ENCODE data around the gene TM7SF2.

The TM7SF2 gene

GRCh38 chr11:65078786-65079342, 32.8 kb upstream of the TM7SF2 start:
- H3K27me3 Mint-ChIP-seq = no peaks in the 10 kb centered on the region
- H3K4me3 Mint-ChIP-seq = no peak overlapping the region
- no peak for DNase-seq (ENCODE audit: low spot score in 2 of 2)
- peaks cover 17% of the 10 kb centered on the region for H3K36me3 Mint-ChIP-seq (ENCODE audit: insufficient read depth)
- peaks cover 20% of the 10 kb centered on the region for H3K4me1 Mint-ChIP-seq
- H3K9me3 Mint-ChIP-seq = no peaks in the 10 kb centered on the region
- peak overlapping the region; percentile 75 for H3K27ac Mint-ChIP-seq (ENCODE audit: low read depth)
- ATAC-seq (replicated peaks; ENCODE audit: extremely low read depth, poor library complexity, severe bottlenecking) = no peak

GRCh38 chr11:65083134-65083833, 28.4 kb upstream of the TM7SF2 start:
- H3K27ac Mint-ChIP-seq (ENCODE audit: low read depth) = peak overlapping the region; percentile 99
- H3K27me3 Mint-ChIP-seq = no peaks in the 10 kb centered on the region
- peaks cover 33% of the 10 kb centered on the region for H3K4me1 Mint-ChIP-seq
- peaks cover 29% of the 10 kb centered on the region for H3K36me3 Mint-ChIP-seq (ENCODE audit: insufficient read depth)
- peak overlapping the region; percentile 98 for H3K4me3 Mint-ChIP-seq
- H3K9me3 Mint-ChIP-seq = no peaks in the 10 kb centered on the region
- ATAC-seq (replicated peaks; ENCODE audit: extremely low read depth, poor library complexity, severe bottlenecking) (no peak), DNase-seq (ENCODE audit: low spot score in 2 of 2) (no peak)

- Mint-ChIP-seq H3K27me3 (no peaks in the 10 kb centered on the region), H3K4me3 (peak within 1 kb of the TSS; percentile 98), H3K36me3 (ENCODE audit: insufficient read depth) (peaks cover 27% of the 10 kb centered on the region), H3K4me1 (peaks cover 29% of the 10 kb centered on the region), H3K9me3 (no peaks in the 10 kb centered on the region), H3K27ac (ENCODE audit: low read depth) (peak within 1 kb of the TSS; percentile 99)
- ATAC-seq (replicated peaks; ENCODE audit: extremely low read depth, poor library complexity, severe bottlenecking) = peak; percentile 93
- peak; percentile 95 to 96 for DNase-seq (ENCODE audit: low spot score in 2 of 2)
Measured at GRCh38 chr11:65083834-65084597, 27.7 kb upstream of the TM7SF2 start, which contains the start of the genes CDCA5 and ZFPL1. TSS of gene CDCA5 (minus strand) at chr11:65084040. CDS start at chr11:65083978, 62 bp downstream. TSS of gene ZFPL1 (plus strand) at chr11:65084222. CDS start at chr11:65084699, 477 bp downstream.

- no peaks in the 10 kb centered on the region for H3K27me3 Mint-ChIP-seq
- H3K4me1 Mint-ChIP-seq = peaks cover 29% of the 10 kb centered on the region
- no peaks in the 10 kb centered on the region for H3K9me3 Mint-ChIP-seq
- DNase-seq (ENCODE audit: low spot score in 2 of 2) (no peak), ATAC-seq (replicated peaks; ENCODE audit: extremely low read depth, poor library complexity, severe bottlenecking) (no peak)
- H3K36me3 Mint-ChIP-seq (ENCODE audit: insufficient read depth) = peaks cover 27% of the 10 kb centered on the region
- peak overlapping the region; percentile 98 for H3K4me3 Mint-ChIP-seq
- H3K27ac Mint-ChIP-seq (ENCODE audit: low read depth) = peak overlapping the region; percentile 99
Measured at GRCh38 chr11:65084598-65085375, 26.9 kb upstream of the TM7SF2 start.

- no peak overlapping the region for H3K27ac Mint-ChIP-seq (ENCODE audit: low read depth)
- DNase-seq (ENCODE audit: low spot score in 2 of 2) (no peak), ATAC-seq (replicated peaks; ENCODE audit: extremely low read depth, poor library complexity, severe bottlenecking) (no peak)
- H3K27me3 Mint-ChIP-seq = no peaks in the 10 kb centered on the region
- H3K36me3 Mint-ChIP-seq (ENCODE audit: insufficient read depth) = peaks cover 27% of the 10 kb centered on the region
- H3K9me3 Mint-ChIP-seq = no peaks in the 10 kb centered on the region
- H3K4me3 Mint-ChIP-seq = peak overlapping the region; percentile 98
- peaks cover 29% of the 10 kb centered on the region for H3K4me1 Mint-ChIP-seq
Measured at GRCh38 chr11:65085446-65085845, 26.2 kb upstream of the TM7SF2 start.

GRCh38 chr11:65086809-65087208, 24.9 kb upstream of the TM7SF2 start:
- ATAC-seq (replicated peaks; ENCODE audit: extremely low read depth, poor library complexity, severe bottlenecking) (no peak), DNase-seq (ENCODE audit: low spot score in 2 of 2) (no peak)
- peaks cover 29% of the 10 kb centered on the region for H3K4me1 Mint-ChIP-seq
- no peaks in the 10 kb centered on the region for H3K27me3 Mint-ChIP-seq
- H3K27ac Mint-ChIP-seq (ENCODE audit: low read depth) = no peak overlapping the region
- no peaks in the 10 kb centered on the region for H3K9me3 Mint-ChIP-seq
- no peak overlapping the region for H3K4me3 Mint-ChIP-seq
- H3K36me3 Mint-ChIP-seq (ENCODE audit: insufficient read depth) = peaks cover 25% of the 10 kb centered on the region

- Mint-ChIP-seq H3K27ac (ENCODE audit: low read depth) (no peak overlapping the region), H3K4me3 (no peak overlapping the region), H3K36me3 (ENCODE audit: insufficient read depth) (peaks cover 25% of the 10 kb centered on the region), H3K9me3 (no peaks in the 10 kb centered on the region), H3K4me1 (peaks cover 29% of the 10 kb centered on the region), H3K27me3 (no peaks in the 10 kb centered on the region)
- no peak for ATAC-seq (replicated peaks; ENCODE audit: extremely low read depth, poor library complexity, severe bottlenecking)
- no peak for DNase-seq (ENCODE audit: low spot score in 2 of 2)
Measured at GRCh38 chr11:65087216-65087615, 24.5 kb upstream of the TM7SF2 start.

GRCh38 chr11:65087827-65088226, 23.8 kb upstream of the TM7SF2 start:
- peaks cover 29% of the 10 kb centered on the region for H3K4me1 Mint-ChIP-seq
- DNase-seq (ENCODE audit: low spot score in 2 of 2) = no peak
- peaks cover 25% of the 10 kb centered on the region for H3K36me3 Mint-ChIP-seq (ENCODE audit: insufficient read depth)
- H3K27me3 Mint-ChIP-seq = no peaks in the 10 kb centered on the region
- no peak overlapping the region for H3K4me3 Mint-ChIP-seq
- H3K9me3 Mint-ChIP-seq = no peaks in the 10 kb centered on the region
- H3K27ac Mint-ChIP-seq (ENCODE audit: low read depth) = no peak overlapping the region
- no peak for ATAC-seq (replicated peaks; ENCODE audit: extremely low read depth, poor library complexity, severe bottlenecking)

- no peaks in the 10 kb centered on the region for H3K27me3 Mint-ChIP-seq
- peaks cover 11% of the 10 kb centered on the region for H3K36me3 Mint-ChIP-seq (ENCODE audit: insufficient read depth)
- peaks cover 12% of the 10 kb centered on the region for H3K4me1 Mint-ChIP-seq
- H3K27ac Mint-ChIP-seq (ENCODE audit: low read depth) = no peak overlapping the region
- H3K9me3 Mint-ChIP-seq = no peaks in the 10 kb centered on the region
- DNase-seq (ENCODE audit: low spot score in 2 of 2) = no peak
- H3K4me3 Mint-ChIP-seq = no peak overlapping the region
- ATAC-seq (replicated peaks; ENCODE audit: extremely low read depth, poor library complexity, severe bottlenecking) = no peak
Measured at GRCh38 chr11:65089621-65090020, 22.1 kb upstream of the TM7SF2 start.

- Mint-ChIP-seq H3K4me3 (no peak overlapping the region), H3K36me3 (ENCODE audit: insufficient read depth) (peaks cover 6% of the 10 kb centered on the region), H3K9me3 (no peaks in the 10 kb centered on the region), H3K4me1 (peaks cover 4% of the 10 kb centered on the region), H3K27me3 (no peaks in the 10 kb centered on the region), H3K27ac (ENCODE audit: low read depth) (no peak overlapping the region)
- ATAC-seq (replicated peaks; ENCODE audit: extremely low read depth, poor library complexity, severe bottlenecking) (no peak), DNase-seq (ENCODE audit: low spot score in 2 of 2) (no peak)
Measured at GRCh38 chr11:65090628-65091027, 21.0 kb upstream of the TM7SF2 start.

GRCh38 chr11:65095427-65095826, 16.2 kb upstream of the TM7SF2 start:
- Mint-ChIP-seq H3K27me3 (no peaks in the 10 kb centered on the region), H3K27ac (ENCODE audit: low read depth) (peak overlapping the region; percentile 86), H3K36me3 (ENCODE audit: insufficient read depth) (peaks cover 2% of the 10 kb centered on the region), H3K9me3 (no peaks in the 10 kb centered on the region), H3K4me1 (peaks cover 11% of the 10 kb centered on the region), H3K4me3 (peak overlapping the region; percentile 81)
- DNase-seq (ENCODE audit: low spot score in 2 of 2) (no peak), ATAC-seq (replicated peaks; ENCODE audit: extremely low read depth, poor library complexity, severe bottlenecking) (no peak)

All from central memory CD8-positive, alpha-beta T cell (primary cell).